NCI-H1417 (cell line): ENCODE data around the gene CRISP2.

ENCODE experiments used
- DNase-seq, 3 experiments: peaks; one replicate each; lab custom pipeline; 2025; lab: John Stamatoyannopoulos, UW

CRISP2 gene

DNA sequence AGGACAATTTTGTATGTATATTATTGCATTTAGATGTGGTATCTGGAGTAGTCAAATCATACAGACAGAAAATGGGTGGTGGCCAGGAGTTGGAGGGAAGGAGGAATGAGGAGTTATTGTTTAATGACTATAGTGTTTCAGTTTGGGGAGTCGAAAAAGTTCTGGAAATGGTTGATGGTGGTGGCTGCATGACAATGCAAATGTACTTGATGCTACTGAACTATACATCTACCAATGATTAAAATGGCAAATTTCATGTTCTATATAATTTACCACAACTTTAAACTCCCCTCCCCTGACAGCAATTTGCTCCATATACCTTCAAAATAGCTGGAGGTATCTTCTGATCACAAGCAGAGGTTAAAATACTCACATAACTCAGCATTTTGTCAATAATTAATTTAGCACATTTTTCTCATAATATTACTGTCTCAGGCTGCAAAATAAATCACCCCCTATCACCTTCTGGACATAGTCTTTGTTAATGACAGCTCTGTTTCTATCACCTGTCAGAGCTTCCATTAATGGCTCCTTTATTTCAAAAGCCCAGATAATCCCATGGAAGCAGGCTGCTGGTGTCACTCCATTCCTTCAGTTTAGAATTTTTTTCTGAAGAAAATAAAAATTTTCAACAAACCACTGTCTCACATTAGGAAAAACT lies 51.0 kb downstream of the CRISP2 start:
- DNase-seq = no peak

DNA sequence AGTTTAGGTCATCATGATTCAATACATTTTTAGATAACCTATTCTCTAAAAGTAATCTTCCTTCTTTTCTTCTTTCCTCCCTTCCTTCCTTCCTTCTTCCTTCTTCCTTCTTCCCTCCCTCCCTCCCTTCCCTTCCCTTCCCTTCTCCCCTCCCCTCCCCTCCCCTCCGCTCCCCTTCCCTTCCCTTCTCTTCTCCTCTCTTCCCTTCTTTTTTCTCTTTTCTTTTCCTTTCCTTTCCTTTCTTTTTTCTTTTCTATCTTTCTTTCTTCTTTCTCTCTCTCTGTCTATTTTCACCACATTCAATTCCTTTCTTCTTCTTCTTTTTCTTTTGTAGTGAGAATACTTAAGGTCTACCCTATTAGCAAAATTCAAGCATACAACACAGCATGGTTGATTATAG lies 59.4 kb downstream of the CRISP2 start:
- no peak for DNase-seq

DNA sequence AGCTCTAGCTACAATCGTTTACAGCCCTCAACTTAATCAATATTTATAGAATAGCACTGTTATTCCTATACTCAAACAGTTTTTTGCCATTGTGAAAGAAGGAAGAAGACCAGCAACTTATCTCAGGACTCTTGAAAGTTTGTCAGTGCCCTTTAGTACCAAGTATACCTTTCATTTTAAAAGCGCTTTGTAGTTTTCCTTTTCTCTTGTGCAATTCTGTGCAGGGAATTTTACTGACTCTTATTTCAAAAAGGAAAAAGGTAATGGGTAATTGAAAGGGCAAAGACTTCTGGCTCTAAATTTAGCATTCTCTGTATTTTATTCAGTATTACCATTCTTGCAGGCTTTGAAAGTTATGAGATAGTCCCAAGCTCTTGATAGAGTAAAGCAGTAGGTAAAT lies 59.9 kb downstream of the CRISP2 start:
- DNase-seq = no peak

DNA sequence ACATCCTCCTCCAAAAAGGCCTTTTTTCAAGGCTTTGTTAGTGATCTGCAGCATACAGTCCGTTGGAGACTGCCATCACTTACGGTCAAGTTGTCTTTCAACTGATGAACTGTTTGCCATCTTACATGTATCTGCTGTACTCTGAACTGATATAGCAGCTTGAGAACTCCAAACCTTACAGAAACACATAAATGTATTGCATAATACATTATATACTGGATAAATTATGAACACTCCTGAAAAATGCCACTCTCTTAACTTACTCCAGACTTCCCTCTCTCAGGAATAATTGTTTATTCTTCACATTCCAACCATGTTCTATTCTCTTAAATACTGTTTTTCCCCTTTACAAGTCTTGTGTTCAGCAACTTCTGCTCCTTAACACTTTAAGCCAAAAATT lies 62.1 kb downstream of the CRISP2 start:
- DNase-seq = no peak

DNA sequence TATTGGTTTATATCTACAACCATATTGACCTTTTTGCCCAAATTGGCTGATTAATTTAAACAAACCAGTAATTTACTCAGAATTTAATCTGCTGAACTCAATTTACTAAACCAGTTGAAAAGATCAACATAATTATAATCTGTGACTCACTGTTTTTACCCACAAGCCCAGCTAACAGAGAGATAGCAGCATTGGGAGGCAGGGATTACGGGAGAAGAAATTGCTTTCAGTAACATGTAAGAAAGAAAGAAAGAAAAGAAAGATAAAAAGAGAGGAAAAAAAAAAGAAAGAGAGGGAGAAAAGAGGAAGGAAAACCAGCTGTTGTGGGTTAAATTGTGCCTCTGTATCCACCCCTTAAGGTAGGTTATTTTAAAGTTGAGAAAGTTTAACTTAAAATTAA lies 63.4 kb downstream of the CRISP2 start:
- no peak for DNase-seq

DNA sequence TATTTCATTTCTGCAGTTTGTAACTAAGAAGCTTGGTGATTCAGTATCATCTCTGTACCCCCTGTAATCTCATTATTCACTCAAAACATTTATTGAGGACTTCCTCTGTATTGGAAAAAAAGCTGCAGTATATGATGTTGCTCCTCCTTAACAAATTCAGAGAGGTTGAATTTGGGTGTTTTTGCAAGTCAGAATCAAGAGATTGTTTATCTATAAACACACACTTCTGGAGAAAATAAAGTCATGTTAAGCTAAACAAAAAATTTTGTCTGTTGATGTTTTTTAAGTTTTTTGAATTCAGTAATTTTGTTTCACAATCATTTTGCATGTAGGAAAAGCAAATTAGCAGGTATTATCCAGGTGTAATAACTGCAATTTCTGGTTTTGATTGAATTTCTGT lies 65.3 kb downstream of the CRISP2 start:
- DNase-seq = no peak

DNA sequence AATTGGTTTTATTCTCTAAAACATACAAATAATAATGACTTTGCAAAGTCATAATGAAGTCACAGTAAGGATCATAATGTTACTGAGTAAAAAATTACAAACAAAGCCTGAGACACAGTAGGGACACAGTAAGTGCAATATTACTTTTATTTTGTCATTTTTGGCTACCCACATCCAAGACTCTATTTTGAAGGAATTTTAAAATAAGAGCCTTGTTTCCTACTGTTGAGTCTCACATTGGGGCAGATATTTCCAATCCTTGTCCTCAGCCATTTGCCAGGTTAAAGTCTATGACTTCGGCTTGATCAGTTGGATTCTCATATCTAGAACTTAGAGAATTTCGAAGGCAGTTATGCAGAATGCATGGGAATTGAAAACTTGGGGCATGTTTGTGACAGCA lies 65.9 kb downstream of the CRISP2 start:
- no peak for DNase-seq

DNA sequence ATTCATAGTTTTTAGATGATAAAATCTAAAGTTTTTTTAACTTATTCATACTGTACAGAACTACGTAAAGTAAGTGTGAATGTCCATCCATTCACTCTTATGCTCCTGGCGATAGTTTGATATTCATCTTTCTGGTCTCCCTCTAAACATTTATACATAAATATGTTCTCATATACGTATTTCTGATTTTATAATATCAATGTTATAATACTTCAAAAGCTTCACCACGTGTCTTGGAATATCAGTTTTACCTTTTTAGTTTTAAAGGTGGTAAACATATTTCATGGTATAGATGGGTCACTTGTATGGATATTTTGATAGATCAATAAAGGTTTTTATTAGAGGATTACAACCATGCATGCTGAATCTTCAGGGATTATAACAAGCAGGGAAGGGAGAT lies 66.4 kb downstream of the CRISP2 start:
- DNase-seq = no peak

DNA sequence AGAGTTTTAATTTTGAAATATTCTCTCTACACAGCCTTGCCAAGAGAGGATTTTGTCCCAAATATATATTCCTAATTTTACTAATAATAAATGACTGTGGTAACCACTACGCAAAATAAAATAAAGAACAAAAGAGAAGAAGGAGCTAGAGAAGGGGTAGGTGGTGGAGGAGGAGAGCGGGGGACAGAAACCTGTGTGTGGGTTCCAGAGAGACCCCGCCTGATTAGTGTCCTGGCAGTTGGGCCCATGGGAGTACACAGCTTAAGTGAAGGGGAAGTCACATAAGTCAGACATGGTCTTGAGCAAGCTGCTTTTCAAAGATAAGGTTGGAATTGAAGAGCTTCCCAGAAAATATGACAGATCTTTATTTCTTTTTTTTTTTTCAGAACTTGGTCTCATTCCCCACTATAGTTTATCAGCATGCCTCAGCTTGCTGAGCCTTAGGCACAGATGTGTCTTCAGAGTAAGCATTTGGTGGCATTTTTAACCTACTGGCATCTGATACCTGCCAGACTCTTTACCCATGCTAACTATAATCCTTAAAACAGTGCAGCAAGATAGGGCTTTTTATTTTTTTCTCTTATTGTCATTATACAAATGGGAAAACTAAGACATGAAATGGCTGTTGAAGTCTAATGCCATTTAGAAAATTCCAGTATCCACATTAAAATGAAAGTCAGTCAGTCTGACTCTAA lies 67.1 kb downstream of the CRISP2 start:
- DNase-seq = no peak

DNA sequence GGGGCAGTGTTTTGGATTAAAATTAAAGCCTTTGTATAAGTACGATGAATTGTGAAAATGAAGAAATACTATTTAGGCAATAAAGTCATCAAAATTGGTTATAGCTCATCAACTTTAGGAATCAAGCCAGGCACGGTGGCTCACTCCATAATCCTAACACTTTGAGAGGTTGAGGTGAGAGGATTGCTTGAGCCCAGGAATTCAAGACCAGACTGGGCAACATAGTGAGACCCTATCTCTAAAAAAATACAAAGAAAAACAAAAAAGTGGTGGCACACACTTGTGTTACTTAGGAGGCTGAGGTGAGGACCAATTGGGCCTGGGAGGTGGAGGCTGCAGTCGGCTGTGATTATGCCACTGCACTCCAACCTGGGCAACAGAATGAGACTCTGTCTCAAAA lies 68.2 kb downstream of the CRISP2 start:
- no peak for DNase-seq
